ENCODE data around the gene SIK3.
"Not testable (repeated sequence)": the region's sequence is repeated elsewhere in the genome, so short reads cannot be mapped to it uniquely, and the experiment has no call there.

The SIK3 gene

GRCh38 chr11:117076941-117077691, 21.1 kb downstream of the SIK3 start:
- DNase-seq: no peak
- ATAC-seq: no peak

- no peak for DNase-seq
- ATAC-seq: peak; percentile 7
Measured at GRCh38 chr11:117075186-117075585, 23.0 kb downstream of the SIK3 start.

- DNase-seq (no peak), ATAC-seq (peak; percentile 13)
Measured at GRCh38 chr11:117074119-117074518, 24.1 kb downstream of the SIK3 start.

GRCh38 chr11:117073539-117073938, 24.7 kb downstream of the SIK3 start:
- no peak for DNase-seq
- peak; percentile 53 for ATAC-seq

GRCh38 chr11:117072517-117073461, 25.4 kb downstream of the SIK3 start:
- ATAC-seq (peak; percentile 54), DNase-seq (no peak)

- ATAC-seq: no peak
- no peak for DNase-seq
Measured at GRCh38 chr11:117071344-117071787, 26.9 kb downstream of the SIK3 start.

- DNase-seq (no peak), ATAC-seq (no peak)
Measured at GRCh38 chr11:117070016-117070415, 28.2 kb downstream of the SIK3 start.

GRCh38 chr11:117068303-117068860, 29.8 kb downstream of the SIK3 start:
- DNase-seq (no peak), ATAC-seq (peak; percentile 41)

GRCh38 chr11:117066959-117067358, 31.3 kb downstream of the SIK3 start:
- no peak for ATAC-seq
- DNase-seq: no peak

GRCh38 chr11:117064275-117064674, 34.0 kb downstream of the SIK3 start:
- no peak for ATAC-seq

GRCh38 chr11:117062498-117062897, 35.7 kb downstream of the SIK3 start:
- DNase-seq (no peak), ATAC-seq (peak; percentile 61)

More at GRCh38 chr11:117064275-117064674, 34.0 kb downstream of the SIK3 start:
- no peak for DNase-seq

GRCh38 chr11:117061256-117061655, 37.0 kb downstream of the SIK3 start:
- no peak for DNase-seq
- no peak for ATAC-seq

- no peak for ATAC-seq
- no peak for DNase-seq
Measured at GRCh38 chr11:117059611-117060148, 38.5 kb downstream of the SIK3 start.

GRCh38 chr11:117058761-117059261, 39.4 kb downstream of the SIK3 start:
- ATAC-seq (no peak), DNase-seq (no peak)

GRCh38 chr11:117057727-117058126, 40.5 kb downstream of the SIK3 start:
- no peak for ATAC-seq

GRCh38 chr11:117057317-117057716, 40.9 kb downstream of the SIK3 start:
- no peak for ATAC-seq
- no peak for DNase-seq

More at GRCh38 chr11:117057727-117058126, 40.5 kb downstream of the SIK3 start:
- no peak for DNase-seq

GRCh38 chr11:117055469-117055868, 42.8 kb downstream of the SIK3 start:
- DNase-seq (no peak), ATAC-seq (no peak)

GRCh38 chr11:117054382-117054781, 43.8 kb downstream of the SIK3 start:
- DNase-seq: no peak
- ATAC-seq: no peak

GRCh38 chr11:117052196-117053149, 45.8 kb downstream of the SIK3 start:
- ATAC-seq (no peak), DNase-seq (no peak)

- not testable (repeated sequence) for ATAC-seq, DNase-seq
Measured at GRCh38 chr11:117050121-117050520, 48.1 kb downstream of the SIK3 start.

GRCh38 chr11:117046627-117047026, 51.6 kb downstream of the SIK3 start:
- DNase-seq, ATAC-seq: not testable (repeated sequence)

Measured in stimulated activated naive CD8-positive, alpha-beta T cell treated with anti-CD3 and anti-CD28 coated beads, Interleukin-15, Interleukin-2, amounts not matched to agents 100 U/mL and 50 U/mL, for 24 hours (primary cell).